GM23338 (cell line): ENCODE data around the gene IL1RL2. TPM values are rescaled to one million over a fixed set of nuclear protein-coding genes. Genes with fewer than 3 reads are reported as not detected.

ENCODE experiments used
- ATAC-seq: fragments of 200-7000 bp; cut with Tn5 transposase; 3 replicates; pipeline ENCODE4 v1.9.1; 2020
- DNase-seq: peaks from one replicate; pipeline ENCODE4 v3.0.0-alpha.2; 2015; ENCODE audit warnings: low spot score
- H2AFZ ChIP-seq: fragments of 200-600 bp; sonication (generic); 2 replicates; pipeline ENCODE4 v1.8.0; 2016; ENCODE audit warnings: antibody characterized with exemption, mild to moderate bottlenecking, moderate library complexity
- H3F3A ChIP-seq: fragments of 200-600 bp; sonication (generic); replicated peaks from 2 replicates; pipeline ENCODE4 v1.8.0; 2017; ENCODE audit warnings: antibody characterized with exemption, mixed run types, low read depth
- H3K27ac ChIP-seq: fragments of 200-600 bp; sonication (generic); 2 replicates; pipeline ENCODE4 v1.6.1; 2016; ENCODE audit warnings: low read depth
- H3K27me3 ChIP-seq: fragments of 200-600 bp; sonication (generic); 2 replicates; pipeline ENCODE4 v1.8.0; 2016; ENCODE audit warnings: mild to moderate bottlenecking, mixed run types, moderate library complexity; ENCODE audit not compliant: insufficient read depth
- H3K36me3 ChIP-seq: fragments of 200-600 bp; sonication (generic); 2 replicates; pipeline ENCODE4 v1.8.0; 2016; ENCODE audit warnings: mild to moderate bottlenecking; ENCODE audit not compliant: insufficient read depth
- H3K4me1 ChIP-seq: fragments of 200-600 bp; sonication (generic); 2 replicates; pipeline ENCODE4 v1.8.0; 2016; ENCODE audit warnings: mild to moderate bottlenecking, moderate library complexity; ENCODE audit not compliant: insufficient read depth
- H3K4me2 ChIP-seq: fragments of 200-600 bp; sonication (generic); 2 replicates; pipeline ENCODE4 v1.7.1; 2017; ENCODE audit warnings: mixed run types
- H3K4me3 ChIP-seq: fragments of 200-600 bp; sonication (generic); 2 replicates; pipeline ENCODE4 v1.6.1; 2016; ENCODE audit warnings: mixed run types
- H3K79me2 ChIP-seq: fragments of 200-600 bp; sonication (generic); replicated peaks from 2 replicates; pipeline ENCODE4 v1.8.0; 2017; ENCODE audit warnings: mild to moderate bottlenecking; ENCODE audit not compliant: insufficient read depth
- H3K9me2 ChIP-seq: fragments of 200-600 bp; sonication (generic); 2 replicates; pipeline ENCODE4 v1.8.0; 2017; ENCODE audit not compliant: insufficient read depth
- H4K20me1 ChIP-seq: fragments of 200-600 bp; sonication (generic); replicated peaks from 2 replicates; pipeline ENCODE4 v1.8.0; 2017; ENCODE audit warnings: mild to moderate bottlenecking; ENCODE audit not compliant: insufficient read depth
- H3K27ac Mint-ChIP-seq: 2 replicates; pipeline ENCODE4 v1.8.0; 2020; ENCODE audit warnings: inconsistent platforms, mild to moderate bottlenecking, moderate library complexity, mixed read lengths
- H3K27me3 Mint-ChIP-seq: 3 replicates; pipeline ENCODE4 v1.8.0; 2022; ENCODE audit warnings: low read depth, mild to moderate bottlenecking, moderate library complexity, mixed read lengths, inconsistent platforms; ENCODE audit not compliant: insufficient read depth, poor library complexity
- H3K36me3 Mint-ChIP-seq: 3 replicates; pipeline ENCODE4 v1.8.0; 2021; ENCODE audit warnings: low read depth, mild to moderate bottlenecking, inconsistent platforms, moderate library complexity, mixed read lengths
- H3K4me1 Mint-ChIP-seq: 3 replicates; pipeline ENCODE4 v1.8.0; 2020; ENCODE audit warnings: mild to moderate bottlenecking, inconsistent platforms, mixed read lengths
- H3K4me3 Mint-ChIP-seq: 3 replicates; pipeline ENCODE4 v1.8.0; 2021; ENCODE audit warnings: moderate library complexity, mild to moderate bottlenecking, inconsistent platforms, mixed read lengths
- H3K9me3 Mint-ChIP-seq: 3 replicates; pipeline ENCODE4 v1.8.0; 2020; ENCODE audit warnings: moderate library complexity, mild to moderate bottlenecking, inconsistent platforms, mixed read lengths
- CREB1 ChIP-seq: fragments of 250-450 bp; sonication (Bioruptor Pico); IDR thresholded peaks from 2 replicates; pipeline ENCODE4 v1.5.0; 2020; ENCODE audit warnings: low read depth, mild to moderate bottlenecking, moderate library complexity
- EZH2 ChIP-seq: fragments of 200-600 bp; sonication (generic); IDR thresholded peaks from one replicate; pipeline ENCODE4 v1.8.0; 2017; ENCODE audit warnings: antibody characterized with exemption, mild to moderate bottlenecking, low read depth; ENCODE audit not compliant: unreplicated experiment
- JUNB ChIP-seq: IDR thresholded peaks from one replicate; pipeline ENCODE4 v1.6.1; 2016; ENCODE audit warnings: antibody characterized with exemption; ENCODE audit not compliant: unreplicated experiment
- NANOG ChIP-seq: IDR thresholded peaks from 2 replicates; pipeline ENCODE4 v1.6.1; 2016; ENCODE audit warnings: antibody characterized with exemption, borderline replicate concordance
- POLR2AphosphoS5 ChIP-seq: IDR thresholded peaks from 2 replicates; pipeline ENCODE4 v1.6.1; 2016; ENCODE audit warnings: antibody characterized with exemption, low read depth
- STAT1 ChIP-seq: IDR thresholded peaks from one replicate; pipeline ENCODE4 v1.6.1; 2016; ENCODE audit warnings: antibody characterized with exemption; ENCODE audit not compliant: unreplicated experiment
- ZNF114 ChIP-seq: fragments of 250-450 bp; sonication (Bioruptor Pico); IDR thresholded peaks from 2 replicates; pipeline ENCODE4 v1.5.0; 2020; ENCODE audit warnings: mild to moderate bottlenecking, moderate library complexity
- ZNF331 ChIP-seq: fragments of 250-450 bp; sonication (Bioruptor Pico); IDR thresholded peaks from 2 replicates; pipeline ENCODE4 v1.5.0; 2020; ENCODE audit warnings: low read depth, mild to moderate bottlenecking, moderate library complexity
- polyA plus RNA-seq: library from polyadenylated mRNA; unstranded; fragments of >200 nt; fragmentation: Nextera tagmentation; extraction: Ambion mirVana; gene quantifications from 2 replicates; pipeline ENCODE4 v1.2.1, GENCODE V29; 2016
- total RNA-seq: library from RNA; depleted of rRNA; stranded (reverse); fragments of >200 nt; shearing (Covaris generic); gene quantifications from 2 replicates; pipeline ENCODE4 v1.2.3, GENCODE V29; 2014
- TF ChIP-seq, protein P1 (sequence below): IDR thresholded peaks from one replicate; pipeline ENCODE4 v1.6.1; 2018; ENCODE audit warnings: antibody characterized with exemption; ENCODE audit not compliant: unreplicated experiment
- TF ChIP-seq, protein P2 (sequence below), 2 experiments: fragments of 200-600 bp in 1 of 2; sonication (generic) in 1 of 2; conservative IDR thresholded peaks; 2 replicates each; pipeline versions ENCODE4 v1.5.1 to v1.6.1; 2016 to 2017; ENCODE audit warnings: antibody characterized with exemption in 2 of 2, low read depth in 2 of 2, mild to moderate bottlenecking in 2 of 2, moderate library complexity in 1 of 2

IL1RL2 gene
- total and polyA plus RNA-seq, 2 experiments from 2014 or later, result not detected

DNA sequence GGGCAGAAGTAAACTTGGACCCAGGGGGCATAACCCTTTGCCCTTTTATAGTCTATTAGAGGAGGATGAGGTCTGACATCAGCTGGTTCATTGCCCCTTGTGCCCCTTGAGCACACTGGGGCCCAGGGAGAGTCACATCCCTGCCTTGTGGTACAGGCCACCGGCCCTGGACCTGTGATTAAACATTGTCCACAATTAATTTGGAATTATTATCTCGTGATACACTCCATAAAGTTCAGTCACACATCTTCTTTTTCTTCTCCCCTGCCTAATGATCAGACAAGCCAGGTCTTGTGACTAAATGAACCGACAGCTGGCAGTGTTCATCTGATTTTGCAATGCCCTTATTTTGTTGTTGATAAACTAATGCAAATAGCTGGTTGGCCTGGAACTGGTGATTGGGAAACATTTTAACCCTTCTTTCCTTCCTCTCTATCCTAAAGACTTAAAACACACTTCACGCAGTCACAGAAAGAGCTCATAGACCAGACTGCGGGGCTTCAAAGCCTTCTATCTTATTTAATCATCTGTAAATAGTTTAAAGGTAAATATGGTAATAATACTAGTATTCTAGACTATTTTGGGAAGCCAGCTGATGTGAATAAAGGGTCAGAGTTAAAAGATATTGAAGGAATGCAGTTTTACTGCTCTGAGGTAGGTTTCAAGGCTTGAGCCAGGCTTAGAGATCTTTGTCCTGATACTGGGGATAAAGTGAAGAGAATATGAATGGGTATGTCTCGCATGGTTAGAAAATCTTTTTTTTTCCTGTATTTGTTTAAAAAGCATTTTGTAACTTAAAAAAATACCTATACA is 30.9 kb upstream of the IL1RL2 start:
- no peaks in the 10 kb centered on the region for H3K27me3 ChIP-seq
- no peaks in the 10 kb centered on the region for H3K36me3 ChIP-seq
- H3K79me2 ChIP-seq, result no peaks in the 10 kb centered on the region
- Mint-ChIP-seq H3K27ac (no peak overlapping the region), H3K4me1 (no peaks in the 10 kb centered on the region), H3K9me3 (peaks cover 5% of the 10 kb centered on the region; the same call in 1 of the 3 replicates), H3K36me3 (no peaks in the 10 kb centered on the region), H3K27me3 (no peaks in the 10 kb centered on the region), H3K4me3 (no peak overlapping the region)
- H2AFZ ChIP-seq, result no peak overlapping the region
- H3K4me1 ChIP-seq, result no peaks in the 10 kb centered on the region
- no peaks in the 10 kb centered on the region for H4K20me1 ChIP-seq
- H3K27ac ChIP-seq, result no peak overlapping the region
- H3F3A ChIP-seq, result no peaks in the 10 kb centered on the region
- peaks cover 10% of the 10 kb centered on the region; the same call in 1 of the 2 replicates for H3K9me2 ChIP-seq
- TF ChIP-seq ZNF114 (CRISPR knock-in tag), result no peak
- DNase-seq (no peak), ATAC-seq (no peak)
- no peak overlapping the region for H3K4me3 ChIP-seq
- H3K4me2 ChIP-seq, result no peak overlapping the region

DNA sequence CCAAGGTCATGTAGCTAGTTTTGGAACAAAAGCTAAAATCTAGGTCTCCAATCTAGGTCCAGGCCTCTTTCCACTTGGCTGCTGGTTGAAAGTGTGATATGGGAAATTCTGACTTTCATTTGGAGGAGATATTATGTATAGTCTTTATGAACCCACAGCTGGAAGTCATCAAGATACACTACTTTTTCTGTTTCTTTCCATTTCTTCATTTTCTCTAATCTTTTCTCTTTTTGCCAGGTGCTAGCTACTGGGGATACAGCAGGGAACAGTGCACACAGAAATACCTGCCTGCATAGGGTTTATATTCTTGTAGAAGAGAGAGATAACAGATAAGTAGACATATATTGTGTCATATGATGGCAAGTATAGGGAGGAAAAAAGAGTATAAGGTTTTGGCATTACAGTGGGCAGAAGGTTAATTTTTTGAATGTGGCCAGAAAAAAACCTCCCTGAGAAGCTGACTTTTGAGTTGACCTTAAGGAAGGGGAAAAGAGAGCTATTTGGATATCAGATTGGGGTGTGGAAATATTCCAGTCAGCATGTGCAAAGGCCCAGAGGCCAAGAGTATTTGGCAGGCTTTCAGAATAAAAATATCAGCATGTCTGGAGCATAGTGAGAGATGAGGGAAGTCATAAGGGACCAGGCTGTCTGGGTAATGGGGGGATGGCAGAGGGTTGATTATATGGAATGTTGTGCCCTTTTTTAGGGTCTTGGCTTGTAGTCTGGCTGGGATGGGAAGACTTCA is 28.6 kb upstream of the IL1RL2 start:
- Histone ChIP-seq H3K79me2 (no peaks in the 10 kb centered on the region), H2AFZ (no peak overlapping the region), H3K27me3 (no peaks in the 10 kb centered on the region), H4K20me1 (no peaks in the 10 kb centered on the region), H3K36me3 (no peaks in the 10 kb centered on the region), H3K4me1 (no peaks in the 10 kb centered on the region), H3K9me2 (peaks cover 10% of the 10 kb centered on the region; the same call in 1 of the 2 replicates), H3F3A (no peaks in the 10 kb centered on the region), H3K4me3 (no peak overlapping the region), H3K27ac (no peak overlapping the region), H3K4me2 (no peak overlapping the region)
- Mint-ChIP-seq H3K9me3 (no peaks in the 10 kb centered on the region), H3K36me3 (no peaks in the 10 kb centered on the region), H3K4me1 (peaks cover 5% of the 10 kb centered on the region; the same call in 2 of the 3 replicates), H3K27me3 (no peaks in the 10 kb centered on the region), H3K4me3 (no peak overlapping the region), H3K27ac (no peak overlapping the region)
- TF ChIP-seq NANOG, result no peak
- no peak for DNase-seq
- no peak for ATAC-seq

DNA sequence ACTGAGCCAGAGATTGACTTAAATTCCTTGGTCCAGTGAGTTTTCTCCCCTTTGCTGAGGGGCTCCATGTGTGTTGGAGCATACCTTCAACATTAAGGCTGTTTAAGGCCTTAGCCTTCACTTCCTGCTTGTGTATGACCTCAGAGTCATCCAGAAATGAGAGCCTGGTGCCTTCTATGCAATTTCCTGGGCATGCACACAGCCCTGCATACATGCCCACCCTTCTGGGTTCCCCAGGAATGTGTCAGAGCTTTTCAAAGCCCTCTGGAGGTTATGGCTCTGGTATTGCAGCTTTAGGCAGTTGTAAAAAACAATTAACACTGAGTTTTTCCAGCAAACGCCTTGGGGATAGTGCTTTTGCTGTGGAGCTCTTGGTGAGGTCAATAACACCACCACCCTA is 27.5 kb upstream of the IL1RL2 start:
- ATAC-seq, result no peak

More for the DNA sequence above, 27.5 kb upstream of the IL1RL2 start:
- Histone ChIP-seq H3K4me3 (no peak overlapping the region), H2AFZ (no peak overlapping the region), H3K9me2 (peaks cover 10% of the 10 kb centered on the region; the same call in 1 of the 2 replicates), H3K4me1 (no peaks in the 10 kb centered on the region), H3F3A (no peaks in the 10 kb centered on the region), H3K27ac (no peak overlapping the region), H3K27me3 (no peaks in the 10 kb centered on the region), H3K36me3 (no peaks in the 10 kb centered on the region), H3K4me2 (no peak overlapping the region), H4K20me1 (no peaks in the 10 kb centered on the region), H3K79me2 (no peaks in the 10 kb centered on the region)
- Mint-ChIP-seq H3K9me3 (no peaks in the 10 kb centered on the region), H3K27ac (no peak overlapping the region), H3K4me3 (no peak overlapping the region), H3K27me3 (no peaks in the 10 kb centered on the region), H3K4me1 (peaks cover 5% of the 10 kb centered on the region; the same call in 2 of the 3 replicates), H3K36me3 (no peaks in the 10 kb centered on the region)
- no peak for DNase-seq
- TF ChIP-seq JUNB (no peak), ZNF114 (CRISPR knock-in tag) (no peak), CREB1 (CRISPR knock-in tag) (no peak), POLR2AphosphoS5 (no peak), NANOG (no peak), STAT1 (no peak), EZH2 (no peak), ZNF331 (CRISPR knock-in tag) (no peak)
- TF ChIP-seq, protein P1, sequence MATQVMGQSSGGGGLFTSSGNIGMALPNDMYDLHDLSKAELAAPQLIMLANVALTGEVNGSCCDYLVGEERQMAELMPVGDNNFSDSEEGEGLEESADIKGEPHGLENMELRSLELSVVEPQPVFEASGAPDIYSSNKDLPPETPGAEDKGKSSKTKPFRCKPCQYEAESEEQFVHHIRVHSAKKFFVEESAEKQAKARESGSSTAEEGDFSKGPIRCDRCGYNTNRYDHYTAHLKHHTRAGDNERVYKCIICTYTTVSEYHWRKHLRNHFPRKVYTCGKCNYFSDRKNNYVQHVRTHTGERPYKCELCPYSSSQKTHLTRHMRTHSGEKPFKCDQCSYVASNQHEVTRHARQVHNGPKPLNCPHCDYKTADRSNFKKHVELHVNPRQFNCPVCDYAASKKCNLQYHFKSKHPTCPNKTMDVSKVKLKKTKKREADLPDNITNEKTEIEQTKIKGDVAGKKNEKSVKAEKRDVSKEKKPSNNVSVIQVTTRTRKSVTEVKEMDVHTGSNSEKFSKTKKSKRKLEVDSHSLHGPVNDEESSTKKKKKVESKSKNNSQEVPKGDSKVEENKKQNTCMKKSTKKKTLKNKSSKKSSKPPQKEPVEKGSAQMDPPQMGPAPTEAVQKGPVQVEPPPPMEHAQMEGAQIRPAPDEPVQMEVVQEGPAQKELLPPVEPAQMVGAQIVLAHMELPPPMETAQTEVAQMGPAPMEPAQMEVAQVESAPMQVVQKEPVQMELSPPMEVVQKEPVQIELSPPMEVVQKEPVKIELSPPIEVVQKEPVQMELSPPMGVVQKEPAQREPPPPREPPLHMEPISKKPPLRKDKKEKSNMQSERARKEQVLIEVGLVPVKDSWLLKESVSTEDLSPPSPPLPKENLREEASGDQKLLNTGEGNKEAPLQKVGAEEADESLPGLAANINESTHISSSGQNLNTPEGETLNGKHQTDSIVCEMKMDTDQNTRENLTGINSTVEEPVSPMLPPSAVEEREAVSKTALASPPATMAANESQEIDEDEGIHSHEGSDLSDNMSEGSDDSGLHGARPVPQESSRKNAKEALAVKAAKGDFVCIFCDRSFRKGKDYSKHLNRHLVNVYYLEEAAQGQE, result no peak
- TF ChIP-seq, protein P2, sequence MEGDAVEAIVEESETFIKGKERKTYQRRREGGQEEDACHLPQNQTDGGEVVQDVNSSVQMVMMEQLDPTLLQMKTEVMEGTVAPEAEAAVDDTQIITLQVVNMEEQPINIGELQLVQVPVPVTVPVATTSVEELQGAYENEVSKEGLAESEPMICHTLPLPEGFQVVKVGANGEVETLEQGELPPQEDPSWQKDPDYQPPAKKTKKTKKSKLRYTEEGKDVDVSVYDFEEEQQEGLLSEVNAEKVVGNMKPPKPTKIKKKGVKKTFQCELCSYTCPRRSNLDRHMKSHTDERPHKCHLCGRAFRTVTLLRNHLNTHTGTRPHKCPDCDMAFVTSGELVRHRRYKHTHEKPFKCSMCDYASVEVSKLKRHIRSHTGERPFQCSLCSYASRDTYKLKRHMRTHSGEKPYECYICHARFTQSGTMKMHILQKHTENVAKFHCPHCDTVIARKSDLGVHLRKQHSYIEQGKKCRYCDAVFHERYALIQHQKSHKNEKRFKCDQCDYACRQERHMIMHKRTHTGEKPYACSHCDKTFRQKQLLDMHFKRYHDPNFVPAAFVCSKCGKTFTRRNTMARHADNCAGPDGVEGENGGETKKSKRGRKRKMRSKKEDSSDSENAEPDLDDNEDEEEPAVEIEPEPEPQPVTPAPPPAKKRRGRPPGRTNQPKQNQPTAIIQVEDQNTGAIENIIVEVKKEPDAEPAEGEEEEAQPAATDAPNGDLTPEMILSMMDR (conservative IDR thresholded peaks at IDR 0.05; ENCODE audit: low read depth in 2 of 2), result no peak
